Measurements from ENCODE around the gene SMIM8. TPM values are rescaled to one million over a fixed set of nuclear protein-coding genes. Genes with fewer than 3 reads are reported as not detected.

SMIM8 gene
- total RNA-seq, 4 donors from 2014 or later = 4.4 to 13.6 (median 5.9) TPM

GRCh38 chr6:87364602-87365252 lies 42.3 kb downstream of the SMIM8 start:
- TF ChIP-seq CTCF (IDR thresholded peaks at IDR 0.05) = no peak
- DNase-seq (ENCODE audit: low spot score) (no peak), ATAC-seq (ENCODE audit: low FRiP score) (no peak)

GRCh38 chr6:87366072-87366827 lies 43.9 kb downstream of the SMIM8 start:
- TF ChIP-seq CTCF (IDR thresholded peaks at IDR 0.05) = no peak
- DNase-seq (ENCODE audit: low spot score) (no peak), ATAC-seq (ENCODE audit: low FRiP score) (no peak)

GRCh38 chr6:87366899-87367298 lies 44.5 kb downstream of the SMIM8 start:
- TF ChIP-seq CTCF (IDR thresholded peaks at IDR 0.05) = no peak
- no peak for DNase-seq (ENCODE audit: low spot score)
- ATAC-seq (ENCODE audit: low FRiP score) = no peak

- no peak for TF ChIP-seq CTCF (IDR thresholded peaks at IDR 0.05)
- ATAC-seq (ENCODE audit: low FRiP score) = no peak
- no peak for DNase-seq (ENCODE audit: low spot score)
Measured at GRCh38 chr6:87373377-87373776, 51.0 kb downstream of the SMIM8 start.

GRCh38 chr6:87375315-87375714 lies 52.9 kb downstream of the SMIM8 start:
- no peak for TF ChIP-seq CTCF (IDR thresholded peaks at IDR 0.05)
- no peak for ATAC-seq (ENCODE audit: low FRiP score)

GRCh38 chr6:87376643-87377042 lies 54.3 kb downstream of the SMIM8 start:
- no peak for DNase-seq (ENCODE audit: low spot score)
- TF ChIP-seq CTCF (IDR thresholded peaks at IDR 0.05) = no peak
- no peak for ATAC-seq (ENCODE audit: low FRiP score)

More at GRCh38 chr6:87375315-87375714, 52.9 kb downstream of the SMIM8 start:
- DNase-seq (ENCODE audit: low spot score) = no peak

- TF ChIP-seq CTCF (IDR thresholded peaks at IDR 0.05) = no peak
- no peak for ATAC-seq (ENCODE audit: low FRiP score)
- DNase-seq (ENCODE audit: low spot score) = no peak
Measured at GRCh38 chr6:87378947-87379346, 56.6 kb downstream of the SMIM8 start.
